Tibial nerve (tissue), 3 donors: ENCODE results near the gene RMI2.

Experiments used
- CTCF ChIP-seq, 5 experiments: fragments of 200-600 bp in 3 of 5; fragments of 450-650 bp in 2 of 5; sonication (generic) in 3 of 5; IDR thresholded peaks; one replicate each; pipeline ENCODE4 v1.5.1; 2016 to 2019; ENCODE audit warnings: antibody characterized with exemption in 5 of 5, mild to moderate bottlenecking in 3 of 5, moderate library complexity in 2 of 5
- POLR2A ChIP-seq, 2 donors: fragments of 450-650 bp; IDR thresholded peaks; one replicate each; pipeline ENCODE4 v1.6.1; 2017; ENCODE audit warnings: antibody characterized with exemption in 2 of 2, mild to moderate bottlenecking in 2 of 2, moderate library complexity in 2 of 2

GRCh38 chr16:11392041-11392581 is 46.9 kb downstream of the RMI2 start:
- TF ChIP-seq POLR2A (IDR thresholded peaks at IDR 0.05), result no peak
- TF ChIP-seq CTCF (IDR thresholded peaks at IDR 0.05), result no peak
